ENCODE data around the gene IL1RAPL2. TPM values are rescaled to one million over a fixed set of nuclear protein-coding genes. Genes with fewer than 3 reads are reported as not detected.
A peak's percentile ranks its signal among the peaks of the same experiment; 100 is the strongest.

The IL1RAPL2 gene
- total RNA-seq, 1 donor from 2014 or later = not detected

DNA sequence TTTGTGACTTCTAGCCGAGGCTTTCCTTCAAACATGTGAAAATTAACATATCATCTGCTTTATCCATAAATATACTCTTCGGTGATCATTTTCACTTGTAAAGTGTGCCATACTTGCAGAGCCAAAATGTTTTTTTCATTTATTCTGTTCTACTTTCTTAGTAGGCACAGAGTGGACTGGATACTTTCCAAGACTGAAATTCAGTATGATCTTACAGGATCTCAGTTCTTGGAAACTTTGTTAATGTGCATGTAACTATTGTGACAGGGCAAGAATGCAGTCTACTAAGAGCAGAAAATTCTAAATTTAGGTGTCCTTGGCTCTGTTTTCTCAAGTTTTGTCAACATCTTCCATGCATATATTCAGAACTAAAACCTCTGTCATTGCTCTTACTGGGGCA lies 369.6 kb downstream of the IL1RAPL2 start:
- no peak for DNase-seq (ENCODE audit: low read depth)
- no peak overlapping the region for H3K4me3 ChIP-seq (ENCODE audit: low read depth, low read length)
- TF ChIP-seq, protein P1, sequence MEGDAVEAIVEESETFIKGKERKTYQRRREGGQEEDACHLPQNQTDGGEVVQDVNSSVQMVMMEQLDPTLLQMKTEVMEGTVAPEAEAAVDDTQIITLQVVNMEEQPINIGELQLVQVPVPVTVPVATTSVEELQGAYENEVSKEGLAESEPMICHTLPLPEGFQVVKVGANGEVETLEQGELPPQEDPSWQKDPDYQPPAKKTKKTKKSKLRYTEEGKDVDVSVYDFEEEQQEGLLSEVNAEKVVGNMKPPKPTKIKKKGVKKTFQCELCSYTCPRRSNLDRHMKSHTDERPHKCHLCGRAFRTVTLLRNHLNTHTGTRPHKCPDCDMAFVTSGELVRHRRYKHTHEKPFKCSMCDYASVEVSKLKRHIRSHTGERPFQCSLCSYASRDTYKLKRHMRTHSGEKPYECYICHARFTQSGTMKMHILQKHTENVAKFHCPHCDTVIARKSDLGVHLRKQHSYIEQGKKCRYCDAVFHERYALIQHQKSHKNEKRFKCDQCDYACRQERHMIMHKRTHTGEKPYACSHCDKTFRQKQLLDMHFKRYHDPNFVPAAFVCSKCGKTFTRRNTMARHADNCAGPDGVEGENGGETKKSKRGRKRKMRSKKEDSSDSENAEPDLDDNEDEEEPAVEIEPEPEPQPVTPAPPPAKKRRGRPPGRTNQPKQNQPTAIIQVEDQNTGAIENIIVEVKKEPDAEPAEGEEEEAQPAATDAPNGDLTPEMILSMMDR (IDR thresholded peaks at IDR 0.05; ENCODE audit: insufficient read depth, low read length, severe bottlenecking) = no peak
- no peaks in the 10 kb centered on the region for H3K27me3 ChIP-seq (ENCODE audit: control insufficient read depth, insufficient read depth, low read length)
- H3K36me3 ChIP-seq (ENCODE audit: control insufficient read depth, insufficient read depth, low read length) = no peaks in the 10 kb centered on the region
- FAIRE-seq = no peak

DNA sequence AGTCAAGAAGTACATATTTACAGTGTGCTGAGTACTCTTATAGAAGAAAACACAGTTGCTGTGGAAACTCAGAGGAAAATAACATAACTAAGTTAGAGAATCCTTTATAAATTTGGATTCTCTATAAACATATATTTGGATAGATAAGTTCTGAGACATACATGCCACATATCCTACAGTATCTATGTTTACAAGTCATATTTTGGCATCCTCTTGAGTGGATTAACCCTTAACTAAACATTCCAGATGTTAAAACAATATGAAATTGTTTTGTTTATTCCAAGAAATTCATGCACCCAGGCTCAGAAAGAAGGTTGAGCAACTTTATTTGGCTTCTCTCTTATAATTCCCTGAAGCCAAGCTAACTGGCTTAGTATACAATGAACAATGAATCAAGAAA lies 387.3 kb downstream of the IL1RAPL2 start:
- TF ChIP-seq, protein P1 (IDR thresholded peaks at IDR 0.05; ENCODE audit: insufficient read depth, low read length, severe bottlenecking) = no peak
- FAIRE-seq (no peak), DNase-seq (ENCODE audit: low read depth) (no peak)
- Histone ChIP-seq H3K27me3 (ENCODE audit: control insufficient read depth, insufficient read depth, low read length) (no peaks in the 10 kb centered on the region), H3K4me3 (ENCODE audit: low read depth, low read length) (no peak overlapping the region), H3K36me3 (ENCODE audit: control insufficient read depth, insufficient read depth, low read length) (no peaks in the 10 kb centered on the region)

DNA sequence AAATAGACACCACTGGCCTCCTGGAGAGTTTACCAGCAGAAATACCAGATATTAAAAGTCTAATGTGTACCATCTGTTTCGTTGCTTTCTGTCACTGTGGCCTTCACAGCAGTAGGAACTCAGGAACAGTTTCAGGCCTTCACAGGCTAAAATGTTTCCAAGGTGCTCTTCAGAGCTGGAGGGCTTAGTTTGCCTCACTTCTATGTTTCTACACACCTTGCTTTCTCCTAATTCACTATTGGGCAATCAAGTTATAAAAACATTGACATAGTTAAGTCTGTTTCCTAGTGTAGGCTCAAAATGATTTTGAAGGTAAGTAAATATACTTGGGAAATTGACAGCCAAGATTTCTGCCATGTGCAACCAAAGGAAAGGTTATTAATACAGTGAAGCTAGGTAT lies 395.9 kb downstream of the IL1RAPL2 start:
- no peak for FAIRE-seq
- Histone ChIP-seq H3K36me3 (ENCODE audit: control insufficient read depth, insufficient read depth, low read length) (no peaks in the 10 kb centered on the region), H3K27me3 (ENCODE audit: control insufficient read depth, insufficient read depth, low read length) (no peaks in the 10 kb centered on the region), H3K4me3 (ENCODE audit: low read depth, low read length) (no peak overlapping the region)
- no peak for DNase-seq (ENCODE audit: low read depth)
- TF ChIP-seq, protein P1 (IDR thresholded peaks at IDR 0.05; ENCODE audit: insufficient read depth, low read length, severe bottlenecking) = no peak

DNA sequence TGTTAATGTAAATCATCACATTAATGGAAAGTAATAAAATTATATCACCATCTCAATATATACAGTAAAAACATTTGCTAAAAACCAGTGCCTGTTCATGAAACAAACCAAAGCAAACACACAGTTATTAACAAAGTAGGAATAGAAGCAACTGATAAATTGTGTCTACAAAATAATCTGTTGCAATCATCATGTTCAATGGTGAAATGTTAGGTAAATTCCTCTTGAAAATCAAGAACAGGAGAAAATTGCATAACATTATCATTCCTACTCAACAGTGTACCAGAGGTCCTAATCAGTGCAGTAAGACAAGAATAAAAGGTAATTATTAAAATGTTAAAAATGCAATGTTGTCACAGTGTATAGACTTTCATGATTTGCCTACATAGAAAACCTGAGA lies 402.2 kb downstream of the IL1RAPL2 start:
- FAIRE-seq (no peak), DNase-seq (ENCODE audit: low read depth) (no peak)
- Histone ChIP-seq H3K27me3 (ENCODE audit: control insufficient read depth, insufficient read depth, low read length) (no peaks in the 10 kb centered on the region), H3K36me3 (ENCODE audit: control insufficient read depth, insufficient read depth, low read length) (no peaks in the 10 kb centered on the region), H3K4me3 (ENCODE audit: low read depth, low read length) (no peak overlapping the region)
- TF ChIP-seq, protein P1 (IDR thresholded peaks at IDR 0.05; ENCODE audit: insufficient read depth, low read length, severe bottlenecking) = no peak

DNA sequence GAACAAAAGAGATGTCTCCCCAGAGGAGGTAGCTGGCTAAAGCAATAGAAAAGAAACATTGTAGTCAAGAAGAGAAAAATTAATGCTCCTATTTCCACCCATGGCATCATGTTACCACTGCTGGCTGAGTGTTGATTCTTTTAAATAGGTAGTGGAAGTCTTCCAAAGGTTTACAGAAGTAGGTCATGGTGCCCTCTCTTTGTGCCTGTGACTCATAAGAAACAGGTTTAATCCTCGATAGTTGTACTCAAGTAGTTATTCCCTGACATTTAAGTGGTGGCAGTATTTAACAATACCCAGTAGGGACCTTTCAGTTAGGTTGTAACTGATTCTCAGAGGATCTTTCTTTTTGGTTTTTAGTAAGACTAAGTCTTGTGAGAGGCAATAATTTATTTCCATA lies 406.7 kb downstream of the IL1RAPL2 start:
- no peaks in the 10 kb centered on the region for H3K27me3 ChIP-seq (ENCODE audit: control insufficient read depth, insufficient read depth, low read length)
- H3K36me3 ChIP-seq (ENCODE audit: control insufficient read depth, insufficient read depth, low read length) = no peaks in the 10 kb centered on the region
- H3K4me3 ChIP-seq (ENCODE audit: low read depth, low read length) = no peak overlapping the region
- TF ChIP-seq, protein P1 (IDR thresholded peaks at IDR 0.05; ENCODE audit: insufficient read depth, low read length, severe bottlenecking) = no peak
- DNase-seq (ENCODE audit: low read depth) (peak; percentile 39), FAIRE-seq (no peak)

DNA sequence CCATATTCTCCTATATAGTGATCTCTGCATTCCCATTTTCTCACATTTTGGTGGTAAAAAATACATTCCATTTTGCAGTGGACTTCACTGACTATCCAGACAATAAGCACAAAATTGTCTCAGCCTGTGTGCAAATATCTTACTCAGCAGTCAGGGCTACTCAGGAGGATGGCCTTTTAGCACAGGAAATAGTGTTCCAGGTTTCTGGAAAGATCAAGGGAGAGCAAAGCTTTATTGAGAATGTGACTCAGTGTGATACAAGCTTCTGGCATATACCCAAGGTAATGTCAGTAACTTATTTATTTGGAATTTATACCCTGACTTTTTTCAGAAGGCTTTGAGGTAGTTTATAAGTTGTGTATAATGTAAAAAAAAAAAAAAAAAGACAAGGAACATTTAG lies 421.1 kb downstream of the IL1RAPL2 start:
- no peaks in the 10 kb centered on the region for H3K27me3 ChIP-seq (ENCODE audit: control insufficient read depth, insufficient read depth, low read length)
- FAIRE-seq = no peak
- TF ChIP-seq, protein P1 (IDR thresholded peaks at IDR 0.05; ENCODE audit: insufficient read depth, low read length, severe bottlenecking) = no peak
- no peaks in the 10 kb centered on the region for H3K36me3 ChIP-seq (ENCODE audit: control insufficient read depth, insufficient read depth, low read length)
- DNase-seq (ENCODE audit: low read depth) = peak; percentile 67
- no peak overlapping the region for H3K4me3 ChIP-seq (ENCODE audit: low read depth, low read length)
